Measurements from ENCODE around the gene FAM193A.

DNA sequence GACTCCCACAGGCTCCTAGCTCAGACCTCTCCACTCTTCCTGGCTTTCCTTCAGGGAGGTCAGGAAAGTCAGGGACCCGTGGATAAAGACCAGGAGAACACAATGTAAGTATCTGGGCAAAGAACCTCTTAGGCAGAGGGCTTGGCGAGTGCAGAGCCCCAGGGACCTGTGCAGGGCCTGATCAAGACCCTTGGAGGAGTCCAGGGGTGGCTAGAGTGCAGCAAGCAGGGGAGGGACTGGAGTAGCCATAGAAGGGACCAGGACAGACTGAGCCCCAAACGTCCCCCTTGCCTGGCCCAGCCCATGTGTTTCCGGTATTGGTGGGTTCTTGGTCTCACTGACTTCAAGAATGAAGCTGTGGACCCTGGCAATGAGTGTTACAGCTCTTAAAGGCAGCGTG, 225.6 kb downstream of the FAM193A start:
- TF ChIP-seq GATA2 (IDR thresholded peaks at IDR 0.05; ENCODE audit: low read depth, low read length) (no peak), GATA3 (IDR thresholded peaks at IDR 0.05; ENCODE audit: low read depth, low read length) (no peak)

Measured in SH-SY5Y (cell line).